Measurements from ENCODE around the gene IFFO2. TPM values are rescaled to one million over a fixed set of nuclear protein-coding genes. Genes with fewer than 3 reads are reported as not detected.
A peak's percentile ranks its signal among the peaks of the same experiment; 100 is the strongest.

IFFO2 gene
- total and polyA plus RNA-seq, 2 of the 13 experiments (the other 11 are each of a cell fraction or from before 2014, with no cell fraction given): 7.3 to 16.7 TPM

GRCh38 chr1:18948913-18949685 is 7.4 kb downstream of the IFFO2 start (continued):
- TF ChIP-seq NFE2L2 (IDR thresholded peaks at IDR 0.05; ENCODE audit: low read length) (no peak), NFKBIZ (CRISPR knock-in tag; IDR thresholded peaks at IDR 0.05) (0 out of 2 replicates have a peak, but pooled peaks have one; percentile 40), SP5 (CRISPR knock-in tag; IDR thresholded peaks at IDR 0.05; ENCODE audit: borderline replicate concordance, low read depth) (peak; percentile 69; the same call in 1 of the 2 replicates), JDP2 (CRISPR knock-in tag; IDR thresholded peaks at IDR 0.05; ENCODE audit: borderline replicate concordance) (no peak), ZBTB42 (CRISPR knock-in tag; IDR thresholded peaks at IDR 0.05) (no peak), NFRKB (IDR thresholded peaks at IDR 0.05) (no peak), SIN3A (IDR thresholded peaks at IDR 0.05; ENCODE audit: borderline replicate concordance, low read depth, low read length) (no peak), GATAD2A (CRISPR knock-in tag; IDR thresholded peaks at IDR 0.05) (peak; percentile 81), ZNF431 (CRISPR knock-in tag; IDR thresholded peaks at IDR 0.05; ENCODE audit: borderline replicate concordance, low read depth) (peak; percentile 89), ZNF34 (CRISPR knock-in tag; IDR thresholded peaks at IDR 0.05; ENCODE audit: borderline replicate concordance) (peak; percentile 90), RERE (CRISPR knock-in tag; IDR thresholded peaks at IDR 0.05; ENCODE audit: low read depth) (no peak), PHF5A (CRISPR knock-in tag; IDR thresholded peaks at IDR 0.05; ENCODE audit: low read depth, unreplicated experiment) (no peak), PAWR (CRISPR knock-in tag; IDR thresholded peaks at IDR 0.05; ENCODE audit: borderline replicate concordance) (0 out of 2 replicates have a peak, but pooled peaks have one; percentile 37), RNF219 (CRISPR knock-in tag; IDR thresholded peaks at IDR 0.05) (no peak), HOXA7 (CRISPR knock-in tag; IDR thresholded peaks at IDR 0.05) (no peak), ZSCAN25 (CRISPR knock-in tag; IDR thresholded peaks at IDR 0.05) (0 out of 2 replicates have a peak, but pooled peaks have one; percentile 55), ZNF629 (CRISPR knock-in tag; conservative IDR thresholded peaks at IDR 0.05) (peak; percentile 98), SMYD3 (CRISPR knock-in tag; IDR thresholded peaks at IDR 0.05) (peak; percentile 83)
- TF ChIP-seq, protein P1, sequence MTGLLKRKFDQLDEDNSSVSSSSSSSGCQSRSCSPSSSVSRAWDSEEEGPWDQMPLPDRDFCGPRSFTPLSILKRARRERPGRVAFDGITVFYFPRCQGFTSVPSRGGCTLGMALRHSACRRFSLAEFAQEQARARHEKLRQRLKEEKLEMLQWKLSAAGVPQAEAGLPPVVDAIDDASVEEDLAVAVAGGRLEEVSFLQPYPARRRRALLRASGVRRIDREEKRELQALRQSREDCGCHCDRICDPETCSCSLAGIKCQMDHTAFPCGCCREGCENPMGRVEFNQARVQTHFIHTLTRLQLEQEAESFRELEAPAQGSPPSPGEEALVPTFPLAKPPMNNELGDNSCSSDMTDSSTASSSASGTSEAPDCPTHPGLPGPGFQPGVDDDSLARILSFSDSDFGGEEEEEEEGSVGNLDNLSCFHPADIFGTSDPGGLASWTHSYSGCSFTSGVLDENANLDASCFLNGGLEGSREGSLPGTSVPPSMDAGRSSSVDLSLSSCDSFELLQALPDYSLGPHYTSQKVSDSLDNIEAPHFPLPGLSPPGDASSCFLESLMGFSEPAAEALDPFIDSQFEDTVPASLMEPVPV (CRISPR knock-in tag; IDR thresholded peaks at IDR 0.05): peak; percentile 94
- TF ChIP-seq, protein P2, sequence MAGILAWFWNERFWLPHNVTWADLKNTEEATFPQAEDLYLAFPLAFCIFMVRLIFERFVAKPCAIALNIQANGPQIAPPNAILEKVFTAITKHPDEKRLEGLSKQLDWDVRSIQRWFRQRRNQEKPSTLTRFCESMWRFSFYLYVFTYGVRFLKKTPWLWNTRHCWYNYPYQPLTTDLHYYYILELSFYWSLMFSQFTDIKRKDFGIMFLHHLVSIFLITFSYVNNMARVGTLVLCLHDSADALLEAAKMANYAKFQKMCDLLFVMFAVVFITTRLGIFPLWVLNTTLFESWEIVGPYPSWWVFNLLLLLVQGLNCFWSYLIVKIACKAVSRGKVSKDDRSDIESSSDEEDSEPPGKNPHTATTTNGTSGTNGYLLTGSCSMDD (CRISPR knock-in tag; IDR thresholded peaks at IDR 0.05): 0 out of 2 replicates have a peak, but pooled peaks have one; percentile 25
